Activated naive CD4-positive, alpha-beta T cell treated with anti-CD3 and anti-CD28 coated beads, Interleukin-2, amount 10 ng/mL, durations not matched to agents 7 days and 5 days (primary cell): Measurements from ENCODE around the gene PLXNC1.

Experiments
- CTCF ChIA-PET: fragments of 350-600 bp; sonication (Branson Sonifier 250); formaldehyde crosslinking; loops from one replicate; lab custom pipeline; 2021; ENCODE audit warnings: antibody characterized with exemption; lab: Charles Lee
- DNase-seq: peaks from one replicate; pipeline ENCODE4 v3.0.0-alpha.2; 2020
- H3K27ac Mint-ChIP-seq: one replicate; pipeline ENCODE4 v1.8.0; 2021; ENCODE audit warnings: mild to moderate bottlenecking, moderate library complexity, mixed read lengths
- H3K27me3 Mint-ChIP-seq: one replicate; pipeline ENCODE4 v1.8.0; 2021; ENCODE audit warnings: mild to moderate bottlenecking, mixed read lengths
- H3K36me3 Mint-ChIP-seq: one replicate; pipeline ENCODE4 v1.8.0; 2021; ENCODE audit warnings: mixed read lengths
- H3K4me1 Mint-ChIP-seq: one replicate; pipeline ENCODE4 v1.8.0; 2021; ENCODE audit warnings: mixed read lengths
- H3K4me3 Mint-ChIP-seq: one replicate; pipeline ENCODE4 v1.8.0; 2021; ENCODE audit warnings: mild to moderate bottlenecking, moderate library complexity, mixed read lengths
- H3K9me3 Mint-ChIP-seq: one replicate; pipeline ENCODE4 v1.8.0; 2021; ENCODE audit warnings: mixed read lengths

The PLXNC1 gene

DNA sequence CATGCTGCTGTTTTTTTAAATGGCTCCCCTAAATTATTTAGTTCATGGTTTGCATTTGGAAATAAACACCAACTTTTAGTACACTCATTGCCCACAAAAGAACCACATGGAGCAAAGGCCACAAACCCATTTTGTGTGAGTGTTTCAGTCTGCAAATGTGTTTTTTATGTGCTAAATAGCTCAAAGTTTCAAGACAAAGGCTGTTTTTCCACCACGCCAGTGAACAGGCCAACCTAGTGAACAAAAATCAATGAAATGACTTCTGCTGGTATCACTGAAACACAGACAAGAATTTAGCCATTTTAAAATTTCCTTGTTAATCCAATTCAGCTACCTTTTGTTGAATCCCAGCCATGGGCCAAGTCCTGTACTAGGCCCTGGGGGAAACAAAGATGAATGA, 52.3 kb downstream of the PLXNC1 start:
- Mint-ChIP-seq H3K4me1 (peaks cover 36% of the 10 kb centered on the region), H3K27me3 (no peaks in the 10 kb centered on the region), H3K4me3 (no peak overlapping the region), H3K27ac (no peak overlapping the region), H3K36me3 (peaks cover 59% of the 10 kb centered on the region), H3K9me3 (peaks cover 2% of the 10 kb centered on the region)
- CTCF ChIA-PET, result interaction anchor here (0.6 to 1.0 kb wide), 2 partner anchors 11 to 449 kb away, joined by 3 read pairs; no protein-coding TSS in a partner anchor
- no peak for DNase-seq

DNA sequence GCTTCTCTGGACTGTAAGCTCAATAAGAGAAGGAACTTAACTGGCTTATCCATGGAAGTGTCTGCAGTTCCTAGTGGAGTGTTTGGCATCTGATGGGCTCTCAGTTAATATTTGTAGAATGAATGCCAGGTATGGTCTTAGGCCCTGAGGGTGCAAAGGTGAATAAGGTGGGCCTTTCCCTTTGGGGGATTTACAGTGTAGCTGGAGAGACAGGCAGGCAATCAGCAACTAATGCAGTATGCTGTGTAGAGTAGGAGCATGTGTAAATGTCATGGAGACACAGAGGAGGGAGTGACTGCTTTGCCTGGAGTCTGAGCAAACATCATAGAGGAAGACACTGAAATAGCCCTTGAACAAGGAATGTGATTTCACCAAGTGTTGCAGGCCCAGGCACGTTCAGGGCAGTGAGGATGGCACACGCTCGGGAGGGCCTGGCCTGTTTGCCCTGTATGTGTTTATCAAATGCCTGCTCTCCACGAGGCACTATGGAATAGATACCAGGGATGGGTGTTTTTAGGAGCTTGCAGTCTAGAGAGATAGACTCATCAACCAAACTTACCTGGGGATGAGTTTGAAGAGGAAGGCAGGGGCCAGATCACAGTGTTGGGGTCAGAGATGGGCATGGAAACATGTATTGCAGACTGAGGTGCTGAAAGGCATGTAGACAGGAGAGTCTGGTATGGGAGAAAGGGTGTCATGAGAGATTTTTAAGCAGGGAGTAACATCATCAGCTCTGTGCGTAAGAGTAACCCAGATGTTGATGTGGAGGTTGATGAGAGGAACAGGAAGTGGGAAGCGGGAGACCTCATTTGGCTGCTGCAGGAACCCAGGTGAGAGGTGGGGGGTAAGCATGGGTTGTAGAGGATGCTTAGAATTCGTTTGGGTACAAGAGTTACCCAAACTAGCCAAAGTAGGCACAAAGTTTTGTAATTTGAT, 54.1 kb downstream of the PLXNC1 start:
- CTCF ChIA-PET, result interaction anchor here (0.7 kb wide), 1 partner anchor 345 kb away, joined by 5 read pairs; no protein-coding TSS in a partner anchor
- no peaks in the 10 kb centered on the region for H3K27me3 Mint-ChIP-seq
- peaks cover 54% of the 10 kb centered on the region for H3K4me1 Mint-ChIP-seq
- no peak overlapping the region for H3K4me3 Mint-ChIP-seq
- peak overlapping the region; percentile 2 for H3K27ac Mint-ChIP-seq
- DNase-seq, result no peak
- peaks cover 48% of the 10 kb centered on the region for H3K36me3 Mint-ChIP-seq
- peaks cover 2% of the 10 kb centered on the region for H3K9me3 Mint-ChIP-seq

DNA sequence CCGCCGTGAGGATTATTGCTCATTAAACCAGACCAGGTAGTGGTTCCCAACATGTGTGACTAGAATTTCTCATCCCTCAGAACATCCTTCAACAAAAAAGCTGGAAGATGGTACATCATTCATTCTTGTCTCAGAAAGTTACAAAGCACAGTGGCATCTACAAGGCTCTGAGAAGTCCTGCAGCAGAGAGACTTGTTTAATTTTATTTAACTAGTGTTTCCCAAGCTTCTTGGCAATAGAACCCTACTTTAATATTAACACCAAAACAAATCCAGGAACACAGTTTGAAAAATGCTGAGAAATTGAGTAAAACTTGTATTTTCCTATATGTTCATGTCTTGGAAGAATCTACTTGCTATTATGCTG, 54.8 kb downstream of the PLXNC1 start:
- CTCF ChIA-PET, result no interaction called here
- Mint-ChIP-seq H3K4me3 (no peak overlapping the region), H3K27me3 (no peaks in the 10 kb centered on the region), H3K4me1 (peaks cover 61% of the 10 kb centered on the region), H3K27ac (no peak overlapping the region), H3K9me3 (peaks cover 2% of the 10 kb centered on the region), H3K36me3 (peaks cover 43% of the 10 kb centered on the region)
- DNase-seq, result no peak

DNA sequence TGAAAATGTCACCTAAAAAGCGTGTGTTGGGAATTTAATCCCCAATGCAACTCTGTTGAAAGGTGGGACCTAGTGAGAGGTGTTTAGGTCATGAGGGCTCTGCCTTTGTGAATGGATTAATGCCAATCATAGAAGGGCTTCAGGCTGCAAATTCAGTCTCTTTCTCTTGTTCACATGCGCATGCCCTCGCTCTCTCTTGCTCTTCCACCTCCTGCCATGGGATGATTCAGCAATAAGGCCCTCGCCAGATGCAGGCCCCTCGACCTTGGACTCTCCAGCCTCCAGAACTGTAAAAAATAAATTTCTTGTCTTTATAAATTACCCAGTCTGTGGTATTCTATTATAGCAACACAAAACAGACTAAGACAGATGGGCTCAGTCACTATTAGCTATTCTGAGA, 55.4 kb downstream of the PLXNC1 start:
- peaks cover 2% of the 10 kb centered on the region for H3K9me3 Mint-ChIP-seq
- peaks cover 67% of the 10 kb centered on the region for H3K4me1 Mint-ChIP-seq
- no peak for DNase-seq
- peaks cover 43% of the 10 kb centered on the region for H3K36me3 Mint-ChIP-seq
- no peak overlapping the region for H3K4me3 Mint-ChIP-seq
- no peak overlapping the region for H3K27ac Mint-ChIP-seq
- CTCF ChIA-PET, result interaction anchor here (1.5 kb wide), 1 partner anchor 226 kb away, joined by 5 read pairs; no protein-coding TSS in a partner anchor
- H3K27me3 Mint-ChIP-seq, result no peaks in the 10 kb centered on the region

DNA sequence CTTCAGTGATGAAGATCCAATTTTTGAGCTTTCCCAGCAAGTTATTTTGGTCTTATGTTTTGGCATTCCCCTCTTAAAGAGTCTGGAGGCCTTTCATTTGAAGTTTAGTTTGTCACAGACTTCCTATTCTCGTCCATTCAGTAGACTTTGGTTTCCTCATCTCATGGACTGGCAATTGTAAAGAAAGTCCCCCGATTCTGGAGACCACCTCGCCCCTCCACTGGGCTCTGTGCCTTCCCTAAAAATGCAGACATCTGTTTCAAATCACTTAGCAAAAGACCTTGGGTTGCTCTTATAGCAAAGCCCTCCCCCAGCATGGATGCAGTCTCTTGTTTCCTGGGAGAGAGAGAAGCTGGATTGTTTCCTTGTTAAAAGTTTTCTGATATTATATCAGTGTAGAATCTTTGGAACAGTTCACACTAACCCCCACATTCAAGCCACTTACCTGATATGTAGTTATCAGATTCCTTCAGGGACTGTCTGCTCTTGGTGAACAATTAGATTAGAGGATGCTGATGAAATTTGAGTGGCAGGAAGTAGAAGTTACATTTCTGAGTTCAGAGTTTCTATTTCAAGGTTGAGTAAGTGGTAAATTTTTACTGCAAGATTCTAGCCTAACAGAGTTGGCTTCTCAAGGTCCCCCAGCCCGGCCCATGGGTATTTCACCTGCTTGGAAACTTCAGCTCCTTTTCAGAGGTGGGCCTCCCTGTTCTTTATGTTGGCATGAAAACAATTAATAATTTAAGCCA, 56.3 kb downstream of the PLXNC1 start:
- Mint-ChIP-seq H3K36me3 (peaks cover 44% of the 10 kb centered on the region), H3K4me3 (peak overlapping the region; percentile 14), H3K27ac (peak overlapping the region; percentile 82), H3K27me3 (no peaks in the 10 kb centered on the region), H3K9me3 (peaks cover 2% of the 10 kb centered on the region), H3K4me1 (peaks cover 74% of the 10 kb centered on the region)
- CTCF ChIA-PET, result interaction anchor here (1.5 to 1.7 kb wide), 2 partner anchors 32 to 225 kb away, joined by 5 read pairs; no protein-coding TSS in a partner anchor
- peak; percentile 34 for DNase-seq

DNA sequence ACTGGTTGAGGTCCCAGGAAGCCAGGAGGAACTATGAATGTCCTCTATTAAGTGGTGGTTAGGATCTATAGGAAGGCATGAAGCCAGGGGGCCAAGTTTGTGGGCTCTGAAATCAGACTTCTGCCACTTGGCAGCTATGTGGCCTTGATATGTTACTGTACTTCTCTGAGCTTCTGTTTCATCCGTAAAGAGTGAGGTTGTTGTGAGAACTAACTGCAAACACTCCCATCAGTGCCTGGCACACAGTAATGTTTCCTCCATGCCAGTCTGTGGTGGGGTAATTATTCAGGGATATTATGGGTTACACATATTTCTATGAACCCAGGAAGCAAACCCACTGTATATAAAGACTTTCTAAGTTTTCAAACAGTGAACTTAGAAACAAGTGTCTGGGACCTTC, 57.4 kb downstream of the PLXNC1 start:
- Mint-ChIP-seq H3K9me3 (peaks cover 2% of the 10 kb centered on the region), H3K27ac (peak overlapping the region; percentile 98)

DNA sequence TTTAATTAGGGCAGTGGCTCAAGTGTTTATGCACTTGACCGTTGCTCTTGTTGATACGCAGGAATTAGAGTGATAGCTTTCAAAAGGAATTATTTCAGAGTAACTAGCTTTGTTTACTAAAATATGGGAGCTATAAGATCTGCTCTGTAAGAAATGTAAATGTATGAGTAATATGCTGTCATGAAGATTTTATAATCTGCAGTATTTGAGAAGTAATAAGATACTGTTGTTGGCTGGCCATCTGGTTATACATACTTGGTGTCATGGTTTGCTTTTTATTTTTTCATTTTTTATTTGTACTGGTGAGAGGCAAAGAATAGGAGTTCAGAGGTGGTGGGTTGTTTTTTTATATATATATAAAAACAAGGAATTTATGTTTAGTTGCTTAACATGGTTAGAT, 58.5 kb downstream of the PLXNC1 start:
- H3K4me3 Mint-ChIP-seq, result peak overlapping the region; percentile 71
- DNase-seq, result no peak
- peaks cover 75% of the 10 kb centered on the region for H3K4me1 Mint-ChIP-seq
- H3K27me3 Mint-ChIP-seq, result no peaks in the 10 kb centered on the region
- CTCF ChIA-PET, result no interaction called here
- peaks cover 4% of the 10 kb centered on the region for H3K9me3 Mint-ChIP-seq
- H3K36me3 Mint-ChIP-seq, result peaks cover 50% of the 10 kb centered on the region
- H3K27ac Mint-ChIP-seq, result peak overlapping the region; percentile 98

More for the DNA sequence above, 57.4 kb downstream of the PLXNC1 start:
- no peak for DNase-seq
- peaks cover 41% of the 10 kb centered on the region for H3K36me3 Mint-ChIP-seq
- CTCF ChIA-PET, result interaction anchor here (0.6 to 1.7 kb wide), 3 partner anchors 21 to 111 kb away, joined by 3 to 5 read pairs (median 3); no protein-coding TSS in a partner anchor
- H3K4me1 Mint-ChIP-seq, result peaks cover 75% of the 10 kb centered on the region
- peak overlapping the region; percentile 71 for H3K4me3 Mint-ChIP-seq
- no peaks in the 10 kb centered on the region for H3K27me3 Mint-ChIP-seq

DNA sequence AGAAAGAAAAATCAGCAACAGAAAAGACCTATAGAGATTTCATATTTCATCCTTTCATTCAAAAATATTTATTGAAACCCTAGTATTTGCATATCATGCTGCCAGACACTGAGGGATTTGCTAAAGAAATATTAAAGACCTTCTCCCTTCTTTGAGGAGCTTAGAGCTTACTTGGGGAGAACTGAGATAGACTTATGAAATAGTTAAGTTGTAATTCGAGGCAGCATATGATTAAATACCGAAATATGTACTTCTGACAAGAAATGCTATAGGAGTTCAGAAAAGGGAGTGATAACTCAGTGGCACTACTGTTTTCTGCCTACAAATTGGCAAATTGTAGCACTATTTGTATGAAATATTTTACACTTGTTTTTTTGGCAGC, 59.1 kb downstream of the PLXNC1 start:
- Mint-ChIP-seq H3K36me3 (peaks cover 47% of the 10 kb centered on the region), H3K9me3 (peaks cover 6% of the 10 kb centered on the region), H3K27ac (peak overlapping the region; percentile 98), H3K4me1 (peaks cover 69% of the 10 kb centered on the region), H3K27me3 (no peaks in the 10 kb centered on the region), H3K4me3 (peak overlapping the region; percentile 71)
- CTCF ChIA-PET, result interaction anchor here (0.8 to 1.4 kb wide), 2 partner anchors 15 to 98 kb away, joined by 4 read pairs; no protein-coding TSS in a partner anchor
- no peak for DNase-seq

DNA sequence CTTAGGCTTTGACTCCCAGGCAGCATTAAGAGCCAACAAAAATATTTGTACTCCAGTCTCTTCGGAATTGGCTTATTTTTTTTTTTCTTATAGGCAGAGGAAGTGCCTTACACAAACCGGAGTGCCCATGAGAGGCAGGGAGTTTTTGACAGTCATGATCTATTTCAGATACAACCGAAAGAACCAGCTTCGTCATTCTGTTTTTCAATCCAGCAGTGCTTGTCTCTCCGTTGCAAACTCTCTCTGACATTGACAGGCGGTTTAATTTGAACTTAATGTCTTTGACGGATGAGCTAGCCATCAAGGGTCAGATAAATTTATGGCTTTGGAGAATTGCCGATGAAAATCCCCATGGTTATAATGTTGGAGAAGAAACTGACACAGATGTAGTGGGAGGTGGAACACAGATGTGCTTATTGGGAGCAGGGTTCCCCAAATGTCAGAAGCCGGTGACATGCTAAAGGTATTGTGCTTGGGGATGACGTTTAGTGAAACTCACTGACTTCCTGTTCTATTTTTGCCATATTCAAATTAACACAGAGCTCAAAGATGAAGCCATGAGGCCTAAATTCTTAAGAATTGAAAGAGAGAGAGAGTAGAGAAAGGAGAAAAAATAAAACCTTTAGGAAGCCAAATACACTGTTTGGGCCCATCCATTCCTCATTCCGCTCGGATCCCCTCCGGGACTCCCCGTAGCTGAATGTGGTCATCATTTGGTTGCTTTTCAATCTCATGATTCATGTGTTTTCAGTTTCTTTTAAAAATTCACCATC, 59.7 kb downstream of the PLXNC1 start:
- DNase-seq, result peak; percentile 50
- peak overlapping the region; percentile 98 for H3K27ac Mint-ChIP-seq
- peak overlapping the region; percentile 71 for H3K4me3 Mint-ChIP-seq
- peaks cover 64% of the 10 kb centered on the region for H3K4me1 Mint-ChIP-seq
- peaks cover 4% of the 10 kb centered on the region for H3K9me3 Mint-ChIP-seq
- peaks cover 45% of the 10 kb centered on the region for H3K36me3 Mint-ChIP-seq
- H3K27me3 Mint-ChIP-seq, result no peaks in the 10 kb centered on the region
- CTCF ChIA-PET, result interaction anchor here (0.8 to 1.4 kb wide), 6 partner anchors 16 to 324 kb away, joined by 3 to 4 read pairs (median 4); no protein-coding TSS in a partner anchor

DNA sequence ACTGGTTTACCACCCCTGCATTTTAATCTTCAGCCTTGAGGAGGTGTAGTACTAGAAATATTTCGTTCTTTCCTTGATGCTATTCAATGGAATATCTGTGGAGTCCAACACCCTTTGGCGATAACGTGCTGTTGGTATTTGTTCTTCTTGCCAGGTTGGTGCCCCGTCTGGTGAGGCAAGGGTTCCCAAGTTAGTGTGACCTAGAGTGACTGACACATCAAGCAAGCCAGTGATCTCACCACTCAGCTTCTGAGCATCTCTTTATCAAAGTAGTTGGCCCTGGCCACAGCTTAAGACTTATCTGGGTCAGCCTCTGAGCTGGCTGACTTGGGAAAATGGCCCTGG, 60.2 kb downstream of the PLXNC1 start:
- peaks cover 49% of the 10 kb centered on the region for H3K36me3 Mint-ChIP-seq
- peak; percentile 26 for DNase-seq
- peaks cover 4% of the 10 kb centered on the region for H3K9me3 Mint-ChIP-seq
- CTCF ChIA-PET, result interaction anchor here (0.8 to 1.4 kb wide), 7 partner anchors 16 to 324 kb away, joined by 3 to 4 read pairs (median 4); no protein-coding TSS in a partner anchor
- H3K27ac Mint-ChIP-seq, result peak overlapping the region; percentile 98
- H3K4me3 Mint-ChIP-seq, result peak overlapping the region; percentile 71
- peaks cover 62% of the 10 kb centered on the region for H3K4me1 Mint-ChIP-seq
- no peaks in the 10 kb centered on the region for H3K27me3 Mint-ChIP-seq

DNA sequence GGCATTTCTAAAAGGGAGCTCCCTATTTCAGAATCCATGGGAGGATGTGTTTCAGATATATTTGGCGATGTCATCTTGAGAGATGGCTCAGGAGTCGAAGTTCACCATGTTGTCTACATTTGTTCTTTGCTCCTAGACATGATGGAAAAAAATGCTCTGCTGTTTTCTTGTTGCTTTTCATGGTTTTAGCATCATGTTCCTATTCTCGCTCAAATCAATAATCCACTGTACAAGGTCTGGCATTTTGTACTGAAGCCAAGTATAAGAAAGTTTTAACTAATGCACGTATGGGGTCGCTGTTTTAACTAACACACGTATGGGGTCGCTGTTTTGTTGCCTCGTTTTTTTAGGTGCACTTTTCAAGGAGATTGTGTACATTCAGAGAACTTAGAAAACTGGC, 60.9 kb downstream of the PLXNC1 start:
- peak overlapping the region; percentile 79 for H3K27ac Mint-ChIP-seq
- no peak overlapping the region for H3K4me3 Mint-ChIP-seq
- no peaks in the 10 kb centered on the region for H3K27me3 Mint-ChIP-seq

DNA sequence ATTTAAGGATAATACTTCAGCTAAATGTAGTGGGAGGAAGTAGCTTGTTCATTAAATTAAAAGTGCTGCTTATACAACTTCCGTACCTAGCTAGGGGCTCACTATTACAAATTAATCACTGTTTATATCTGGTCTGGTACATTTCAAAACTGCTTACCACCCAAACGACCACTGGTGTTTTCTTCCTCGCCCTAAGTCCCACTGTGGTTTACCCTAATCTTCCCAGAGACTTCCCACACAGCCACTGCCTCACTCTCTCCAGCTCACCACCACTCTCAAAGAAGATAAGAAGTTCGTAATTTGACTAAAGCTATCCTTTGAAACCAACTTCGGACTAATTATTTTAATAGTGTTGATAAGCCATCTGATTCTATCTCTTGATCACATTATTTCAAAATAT, 62.6 kb downstream of the PLXNC1 start:
- peaks cover 4% of the 10 kb centered on the region for H3K9me3 Mint-ChIP-seq
- no peak for DNase-seq
- H3K27ac Mint-ChIP-seq, result no peak overlapping the region
- H3K27me3 Mint-ChIP-seq, result no peaks in the 10 kb centered on the region
- H3K4me1 Mint-ChIP-seq, result peaks cover 40% of the 10 kb centered on the region
- peaks cover 39% of the 10 kb centered on the region for H3K36me3 Mint-ChIP-seq
- CTCF ChIA-PET, result interaction anchor here (0.7 to 1.0 kb wide), 3 partner anchors 9 to 63 kb away, joined by 3 to 4 read pairs (median 3); partner anchors contain the start of gene PLXNC1
- H3K4me3 Mint-ChIP-seq, result no peak overlapping the region

More for the DNA sequence above, 60.9 kb downstream of the PLXNC1 start:
- peaks cover 46% of the 10 kb centered on the region for H3K36me3 Mint-ChIP-seq
- CTCF ChIA-PET, result interaction anchor here (1.0 to 1.3 kb wide), 3 partner anchors 31 to 323 kb away, joined by 3 to 4 read pairs (median 4); no protein-coding TSS in a partner anchor
- H3K9me3 Mint-ChIP-seq, result peaks cover 4% of the 10 kb centered on the region
- no peak for DNase-seq
- H3K4me1 Mint-ChIP-seq, result peaks cover 56% of the 10 kb centered on the region

DNA sequence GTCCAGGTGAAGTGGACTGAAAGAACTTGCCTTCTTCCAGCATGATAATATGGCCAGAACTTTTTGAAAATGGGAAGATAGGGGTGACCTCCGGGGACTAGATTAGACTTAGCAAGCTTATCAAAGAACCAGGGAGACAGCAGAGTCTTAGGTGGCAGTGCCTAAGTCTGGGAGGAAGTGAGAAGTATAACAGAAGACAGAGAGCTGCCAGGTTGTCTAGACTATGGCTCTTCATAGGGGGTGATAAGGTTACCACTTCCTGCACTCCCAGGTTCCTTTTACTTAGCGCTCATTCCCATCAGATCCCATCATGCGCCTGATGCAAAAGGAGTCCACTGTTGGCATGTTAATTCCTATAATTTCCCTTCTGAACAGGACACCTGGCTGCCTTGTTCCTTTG, 69.9 kb downstream of the PLXNC1 start:
- CTCF ChIA-PET, result no interaction called here
- no peak overlapping the region for H3K27ac Mint-ChIP-seq
- peaks cover 34% of the 10 kb centered on the region for H3K36me3 Mint-ChIP-seq
- no peaks in the 10 kb centered on the region for H3K9me3 Mint-ChIP-seq
- no peaks in the 10 kb centered on the region for H3K27me3 Mint-ChIP-seq
- H3K4me3 Mint-ChIP-seq, result no peak overlapping the region
- no peak for DNase-seq
- H3K4me1 Mint-ChIP-seq, result peaks cover 1% of the 10 kb centered on the region
